GM21423 (cell line): ENCODE measurements around the gene SCGB1C2.
"Not testable (repeated sequence)": the region's sequence is repeated elsewhere in the genome, so short reads cannot be mapped to it uniquely, and the experiment has no call there.

Experiments
- ATAC-seq: cut with Tn5 transposase; IDR thresholded peaks from one replicate; pipeline ENCODE4 v1.9.1; 2021; ENCODE audit warnings: mild to moderate bottlenecking, moderate library complexity; ENCODE audit not compliant: unreplicated experiment

SCGB1C2 gene

DNA sequence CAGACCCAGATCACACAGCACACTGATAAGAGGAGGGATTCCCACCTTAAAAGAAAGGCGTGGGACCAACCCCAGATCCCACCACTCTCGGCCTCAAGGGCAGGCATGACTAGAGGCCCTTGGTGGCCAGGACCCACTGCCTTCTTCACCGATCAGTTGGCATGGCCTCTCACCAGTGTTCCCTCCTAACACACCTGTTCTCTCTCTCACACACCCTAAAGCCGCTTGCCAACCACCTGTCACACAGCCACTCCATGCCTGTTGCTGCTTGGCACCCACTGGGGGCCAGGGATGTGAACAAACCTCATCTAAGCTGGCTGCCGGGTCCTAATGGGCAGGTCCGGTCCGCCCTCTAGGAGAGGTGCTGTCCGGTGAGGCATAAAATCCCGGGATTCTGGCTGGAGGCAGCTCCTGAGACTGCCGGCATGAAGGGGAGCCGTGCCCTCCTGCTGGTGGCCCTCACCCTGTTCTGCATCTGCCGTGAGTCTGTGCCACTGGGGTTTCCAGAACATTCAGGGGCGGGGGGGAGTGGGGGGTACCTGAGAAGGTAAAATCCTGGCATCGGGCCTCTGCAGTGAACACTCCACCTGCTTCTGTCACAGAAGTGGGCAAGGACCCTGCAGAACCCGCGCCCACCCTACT is at the start of gene SCGB1C2:
Gene SCGB1C2, plus strand, starts transcription at position 404 of the 642 bp plus-strand sequence. Its CDS starts 22 bp downstream, at position 426.
- ATAC-seq, result not testable (repeated sequence)

GRCh38 chr17:113111-113510 is 24.3 kb upstream of the SCGB1C2 start:
- not testable (repeated sequence) for ATAC-seq

DNA sequence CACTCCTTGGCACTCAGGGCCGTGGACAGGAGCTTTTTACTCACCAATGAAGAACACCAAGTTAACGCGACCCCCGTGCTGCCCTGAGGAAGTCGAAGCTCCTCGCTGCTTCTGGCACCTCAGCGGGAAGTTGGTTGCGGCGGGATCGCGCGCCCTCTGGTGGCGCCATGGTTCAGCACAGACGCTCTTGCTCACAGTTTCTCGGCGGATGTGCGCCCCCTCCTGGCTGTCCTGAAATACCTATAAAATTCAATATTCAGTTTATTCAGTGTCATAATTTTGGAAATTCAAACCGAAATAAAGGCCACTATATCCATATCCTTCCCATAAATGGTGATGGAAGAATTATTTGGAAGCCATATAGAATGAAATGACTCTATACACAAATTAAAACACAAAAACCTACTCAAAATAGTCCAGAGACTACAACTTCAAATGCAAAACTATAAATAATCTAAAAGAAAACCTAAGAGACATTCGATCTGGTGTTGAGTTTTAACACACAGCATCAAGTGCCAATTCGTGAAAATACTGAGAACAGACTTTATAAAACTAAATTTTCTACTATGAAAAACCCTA is 18.9 kb upstream of the SCGB1C2 start:
- not testable (repeated sequence) for ATAC-seq

GRCh38 chr17:133932-134331 is 3.4 kb upstream of the SCGB1C2 start:
- ATAC-seq, result not testable (repeated sequence)

- ATAC-seq, result peak; percentile 73
These were observed 3.0 kb upstream of the SCGB1C2 start for GRCh38 chr17:134332-134785.

DNA sequence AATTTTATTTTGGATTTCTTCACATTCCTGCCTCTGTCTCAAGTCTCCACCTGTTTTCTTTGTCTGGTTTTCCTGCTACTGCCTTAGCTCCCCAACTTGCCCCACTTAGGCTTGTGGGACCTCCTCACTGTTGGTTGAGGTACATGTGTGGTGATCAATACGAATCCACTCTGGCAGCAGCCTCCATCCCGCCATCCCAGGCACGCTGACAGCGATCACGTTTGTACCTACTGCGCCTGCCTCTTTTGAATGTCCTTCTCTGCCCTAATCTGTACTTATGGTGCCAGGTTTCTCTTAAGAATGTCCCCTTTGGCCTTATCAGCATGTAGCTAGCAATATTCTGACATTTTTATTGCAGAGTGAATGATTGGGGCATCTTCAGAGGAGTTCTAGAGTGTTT is 2.3 kb upstream of the SCGB1C2 start:
- not testable (repeated sequence) for ATAC-seq

DNA sequence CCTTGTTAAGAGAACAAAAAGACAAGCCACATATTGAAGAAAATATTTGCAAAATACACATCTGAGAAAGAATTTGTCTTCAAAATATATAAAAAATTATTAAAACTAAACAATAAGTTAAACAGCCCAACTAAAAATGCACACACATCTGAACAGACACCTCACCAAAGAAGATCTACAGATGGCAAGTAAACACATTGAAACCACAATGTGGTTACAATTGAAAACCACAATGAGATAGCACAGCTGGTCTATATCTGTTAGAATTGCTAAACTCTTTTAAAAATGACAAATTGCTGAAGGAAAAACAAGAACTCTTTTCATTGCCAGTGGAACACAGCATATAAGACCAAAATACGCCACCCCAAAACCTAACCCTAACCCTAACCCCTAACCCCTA is 1.5 kb upstream of the SCGB1C2 start:
- not testable (repeated sequence) for ATAC-seq

DNA sequence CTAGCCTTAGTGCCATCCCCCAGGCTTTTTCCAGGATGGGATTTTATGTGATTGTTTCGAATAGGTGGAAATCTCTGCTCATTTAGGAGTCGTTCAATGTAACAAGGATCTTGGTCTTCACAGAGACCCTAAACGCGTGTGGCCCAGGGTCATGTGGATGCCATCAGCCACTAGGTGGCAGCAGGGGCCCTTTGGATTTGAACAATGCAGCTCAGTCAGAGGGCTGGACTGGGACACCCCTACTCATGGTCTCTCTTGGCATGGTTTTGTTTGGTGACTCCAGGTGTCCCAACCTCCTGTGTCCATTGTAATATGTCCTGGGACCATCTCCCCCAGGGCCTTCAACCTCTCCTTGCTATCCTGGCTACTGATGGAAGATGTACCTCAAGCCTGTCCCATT is 838 bp upstream of the SCGB1C2 start:
- peak; percentile 68 for ATAC-seq

DNA sequence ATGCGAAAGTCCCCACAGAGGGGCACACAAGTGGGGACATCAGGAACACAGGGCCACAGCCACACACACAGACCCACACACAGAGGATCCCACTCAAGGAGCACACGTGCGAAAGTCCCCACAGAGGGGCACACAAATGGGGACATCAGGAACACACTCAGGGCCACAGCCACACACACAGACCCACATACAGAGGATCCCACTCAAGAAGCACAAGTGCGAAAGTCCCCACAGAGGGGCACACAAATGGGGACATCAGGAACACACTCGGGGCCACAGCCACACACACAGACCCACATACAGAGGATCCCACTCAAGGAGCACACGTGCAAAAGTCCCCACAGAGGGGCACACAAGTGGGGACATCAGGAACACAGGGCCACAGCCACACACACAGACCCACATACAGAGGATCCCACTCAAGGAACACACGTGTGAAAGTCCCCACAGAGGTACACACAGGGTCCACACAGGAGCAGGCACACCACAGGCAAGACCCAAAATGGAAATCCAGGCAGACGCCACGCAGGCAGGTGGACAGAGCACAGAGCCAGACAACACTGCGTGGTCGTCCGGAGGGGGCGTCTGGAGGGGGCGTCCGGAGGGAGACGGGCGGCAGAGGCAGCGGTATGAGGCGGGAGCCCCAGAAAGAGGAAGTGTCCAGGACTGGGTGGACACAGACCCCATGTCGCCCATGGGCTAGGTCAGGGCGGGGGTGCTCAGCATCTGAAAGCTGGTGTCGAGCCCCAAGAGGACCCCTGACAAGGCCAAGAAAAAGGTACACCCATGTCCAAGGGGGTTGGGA is 2.2 kb downstream of the SCGB1C2 start:
- ATAC-seq, result not testable (repeated sequence)

GRCh38 chr17:142102-142661 is 4.8 kb downstream of the SCGB1C2 start:
- ATAC-seq, result no peak

DNA sequence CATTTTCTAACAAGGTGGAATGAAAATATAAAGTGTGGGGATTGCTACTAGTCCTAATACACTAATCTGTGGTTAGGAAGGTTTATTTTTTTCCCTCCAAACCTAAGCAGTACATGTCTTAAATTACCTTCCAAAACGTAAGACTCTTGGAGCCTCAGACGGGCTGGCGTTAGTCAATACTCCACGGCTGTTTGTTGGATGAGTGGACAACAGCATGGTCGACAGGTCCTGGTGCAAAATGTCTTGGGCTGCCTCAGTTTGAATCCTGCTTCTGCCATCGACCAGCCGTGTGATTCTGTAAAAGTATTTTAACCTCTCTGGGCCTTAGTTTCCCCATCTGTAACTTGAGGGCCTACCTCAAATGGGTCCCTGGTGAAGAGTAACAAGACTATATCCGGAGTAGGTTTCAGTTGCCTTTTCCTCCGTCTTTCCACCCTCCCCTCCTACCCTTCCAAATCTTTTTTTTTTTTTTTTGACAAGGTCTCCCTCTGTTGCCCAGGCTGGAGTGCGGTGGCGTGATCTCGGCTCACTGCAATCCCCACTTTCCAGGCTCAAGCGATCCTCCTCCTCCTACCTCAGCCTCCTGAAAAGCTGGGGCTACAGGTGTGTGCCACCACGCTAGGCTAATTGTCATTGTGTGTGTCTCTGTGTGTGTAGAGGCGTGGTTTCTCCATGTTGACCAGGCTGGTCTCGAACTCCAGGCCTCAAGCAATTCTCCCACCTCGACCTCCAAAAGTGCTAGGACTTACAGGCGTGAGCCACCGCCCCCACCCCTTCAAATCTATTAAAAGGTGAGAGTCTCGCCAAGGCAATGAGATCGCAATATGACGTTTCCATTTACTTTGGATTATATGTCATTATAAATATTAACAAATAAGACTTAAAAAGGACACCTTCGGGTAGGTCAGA is 5.8 kb downstream of the SCGB1C2 start:
- no peak for ATAC-seq

DNA sequence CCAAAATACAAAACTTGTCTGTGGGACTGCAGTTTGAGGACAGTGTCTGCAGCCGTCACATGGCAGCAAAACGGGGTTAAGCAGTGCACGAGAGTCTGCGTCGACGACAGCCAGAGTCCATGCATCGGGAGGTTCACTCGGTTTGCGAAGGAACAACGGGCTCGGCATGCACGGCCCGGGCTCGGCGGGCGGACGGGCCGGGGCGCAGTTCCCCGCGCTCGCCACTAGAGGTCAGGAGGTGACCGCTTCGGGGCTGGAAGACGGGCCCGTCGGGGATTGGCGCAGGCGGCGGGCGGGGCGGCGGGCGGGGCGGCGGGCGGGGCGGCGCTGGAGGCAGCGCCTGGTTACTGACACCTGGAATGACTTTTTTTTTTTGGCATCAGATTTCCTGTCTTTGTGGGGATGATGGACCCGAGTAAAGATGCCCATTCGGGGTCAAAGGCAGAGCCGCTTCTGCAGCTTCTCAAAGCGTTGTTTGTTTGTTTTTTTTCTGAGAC is 6.5 kb downstream of the SCGB1C2 start:
- ATAC-seq, result no peak

DNA sequence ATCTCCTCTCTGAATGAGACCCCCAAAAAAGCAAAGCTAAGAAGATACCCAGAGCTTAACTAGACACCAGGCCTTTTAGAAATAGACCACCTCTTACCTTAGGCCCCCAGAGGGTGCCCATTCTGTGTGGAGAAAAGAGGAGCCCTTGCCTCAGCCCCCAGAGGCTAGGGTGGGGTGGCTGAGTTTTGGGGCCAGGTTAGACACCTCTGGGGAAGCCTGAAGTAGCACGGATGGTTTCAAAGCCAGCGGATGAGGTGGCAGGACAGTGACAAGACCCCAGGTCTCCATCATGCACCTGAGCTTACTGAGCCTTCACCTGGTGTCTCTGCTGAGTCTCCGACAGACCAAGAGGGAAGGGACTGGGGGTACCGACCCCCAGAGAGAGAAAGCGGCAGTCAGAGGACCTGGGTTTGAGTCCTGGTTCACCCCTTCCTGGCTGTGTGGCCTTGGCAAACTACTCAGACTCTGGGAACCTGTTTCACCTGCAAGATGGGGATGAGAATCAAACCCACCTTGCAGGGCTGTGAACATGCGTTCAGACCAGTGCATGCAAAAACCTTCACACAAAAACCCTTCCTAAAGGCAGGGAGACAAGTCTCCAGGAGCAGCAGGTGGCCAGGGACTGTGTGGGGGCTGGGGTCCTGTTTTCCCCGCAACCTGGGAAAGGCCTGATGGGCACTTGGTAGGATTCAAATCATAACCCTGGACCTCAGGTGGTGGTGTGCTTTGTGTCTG is 7.7 kb downstream of the SCGB1C2 start:
- ATAC-seq, result no peak

GRCh38 chr17:145671-146541 is 8.5 kb downstream of the SCGB1C2 start:
- no peak for ATAC-seq

DNA sequence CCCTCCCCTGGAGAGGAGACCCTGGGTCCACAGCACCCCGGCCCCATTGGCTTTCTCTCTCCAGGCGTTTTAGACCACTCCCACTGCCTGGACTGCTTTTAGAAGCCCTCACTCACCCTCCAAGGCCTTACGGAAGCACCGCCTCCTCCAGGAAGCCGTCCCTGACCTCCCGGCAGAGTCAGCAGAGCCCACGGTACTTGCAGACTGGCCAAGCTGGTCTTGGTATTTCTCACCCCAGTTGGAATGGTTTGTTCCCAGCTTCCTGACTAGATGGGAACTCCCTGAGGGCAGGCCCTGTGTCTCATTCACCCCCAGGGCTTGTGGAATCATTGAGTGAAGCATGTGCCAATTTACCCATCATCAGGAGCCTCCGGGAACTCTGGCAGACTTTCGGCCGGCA is 9.2 kb downstream of the SCGB1C2 start:
- no peak for ATAC-seq

DNA sequence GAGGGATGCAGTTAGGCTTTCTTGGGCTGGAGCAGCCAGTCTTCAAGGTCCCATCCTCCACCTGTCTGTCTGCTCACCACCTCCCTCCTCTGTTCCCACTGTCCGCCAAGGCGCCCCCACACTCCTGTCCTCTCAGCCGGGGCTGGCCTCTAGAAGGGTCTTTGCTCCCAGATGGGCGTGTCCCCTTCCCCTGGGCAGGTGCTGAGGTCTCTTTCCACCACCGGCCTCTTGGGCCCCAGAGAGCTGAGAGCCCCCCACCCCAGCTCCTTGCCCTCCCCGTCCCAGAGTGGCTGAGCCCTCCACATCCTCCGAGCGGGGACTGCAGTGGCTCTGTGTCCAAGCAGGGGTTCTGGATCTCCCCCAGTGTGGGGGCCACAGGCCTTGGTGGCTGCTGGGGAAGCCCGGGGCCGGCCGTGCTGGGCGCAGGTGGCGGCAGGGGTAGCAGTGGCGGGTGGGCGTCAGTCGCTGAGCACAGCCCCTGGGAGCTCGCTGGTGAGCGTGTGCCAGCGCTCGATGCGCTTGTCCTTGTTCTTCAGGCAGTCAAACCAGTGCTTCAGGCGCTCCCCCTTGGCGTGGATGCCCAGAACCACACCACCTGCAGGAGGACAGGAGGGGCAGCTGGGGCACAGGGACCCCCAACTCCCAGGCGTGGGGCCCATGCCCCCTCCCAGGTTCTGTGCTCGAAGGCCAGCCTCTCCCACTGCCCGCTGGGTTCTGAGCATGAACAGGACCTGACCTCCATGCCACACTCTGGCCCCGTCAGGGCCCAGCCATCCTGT is 9.8 kb downstream of the SCGB1C2 start:
- no peak for ATAC-seq

GRCh38 chr17:147796-148740 is 10.7 kb downstream of the SCGB1C2 start:
- ATAC-seq, result no peak
